ENCODE data around the gene RAMACL. TPM values are rescaled to one million over a fixed set of nuclear protein-coding genes. Genes with fewer than 3 reads are reported as not detected.
"Not testable (repeated sequence)": the region's sequence is repeated elsewhere in the genome, so short reads cannot be mapped to it uniquely, and the experiment has no call there.

RAMACL gene
- total RNA-seq, result 1 to 10 TPM; 4.6 to 4.7 TPM

- H3K4me3 ChIP-seq, result no peak within 1 kb of the TSS
- H3K9me3 ChIP-seq, result no peaks in the 10 kb centered on the region
- no peaks in the 10 kb centered on the region for H3K27me3 ChIP-seq (replicated peaks; ENCODE audit: insufficient read depth)
- no peak for ATAC-seq (ENCODE audit: insufficient number of reproducible peaks, low FRiP score, low read depth)
- H3K27ac ChIP-seq, result no peak within 1 kb of the TSS
- no peaks in the 10 kb centered on the region for H3K36me3 ChIP-seq
- peaks cover 4 to 11% of the 10 kb centered on the region in 2 donors for H3K4me1 ChIP-seq (ENCODE audit: control insufficient read depth in 1 of 2, low read depth in 2 of 2)
- DNase-seq (ENCODE audit: low spot score), result no peak
- TF ChIP-seq CTCF (IDR thresholded peaks at IDR 0.05), result no peak
Measured at GRCh38 chr6:166586424-166587156, at the start of gene RAMACL. TSS of gene RAMACL (minus strand) at chr6:166586678. CDS start at chr6:166586477, 201 bp downstream.

- Histone ChIP-seq H3K36me3 (no peaks in the 10 kb centered on the region), H3K27me3 (replicated peaks; ENCODE audit: insufficient read depth) (no peaks in the 10 kb centered on the region), H3K27ac (no peak overlapping the region), H3K4me1 (ENCODE audit: control insufficient read depth in 1 of 2, low read depth in 2 of 2) (no peaks in the 10 kb centered on the region), H3K4me3 (no peak overlapping the region), H3K9me3 (no peaks in the 10 kb centered on the region)
- ATAC-seq (ENCODE audit: insufficient number of reproducible peaks, low FRiP score, low read depth), result no peak
- no peak for DNase-seq (ENCODE audit: low spot score)
- no peak for TF ChIP-seq CTCF (IDR thresholded peaks at IDR 0.05)
Measured at GRCh38 chr6:166635013-166635970, 48.8 kb upstream of the RAMACL start.

- not testable (repeated sequence) for H3K27ac ChIP-seq; DNase-seq (ENCODE audit: low spot score)
Measured at GRCh38 chr6:166634581-166634980, 48.1 kb upstream of the RAMACL start.

GRCh38 chr6:166633732-166634535 is 47.5 kb upstream of the RAMACL start:
- H3K4me3 ChIP-seq, result no peak overlapping the region
- H3K4me1 ChIP-seq (ENCODE audit: control insufficient read depth in 1 of 2, low read depth in 2 of 2), result peaks cover 0 to 1% of the 10 kb centered on the region in 2 donors
- H3K27ac ChIP-seq, result no peak overlapping the region
- ATAC-seq (ENCODE audit: insufficient number of reproducible peaks, low FRiP score, low read depth) (no peak), DNase-seq (ENCODE audit: low spot score) (no peak)
- no peak for TF ChIP-seq CTCF (IDR thresholded peaks at IDR 0.05)
- no peaks in the 10 kb centered on the region for H3K27me3 ChIP-seq (replicated peaks; ENCODE audit: insufficient read depth)
- no peaks in the 10 kb centered on the region for H3K9me3 ChIP-seq
- no peaks in the 10 kb centered on the region for H3K36me3 ChIP-seq

More at GRCh38 chr6:166634581-166634980, 48.1 kb upstream of the RAMACL start:
- H3K4me1 ChIP-seq (ENCODE audit: control insufficient read depth in 1 of 2, low read depth in 2 of 2); H3K4me3 ChIP-seq; H3K36me3 ChIP-seq; H3K27me3 ChIP-seq (replicated peaks; ENCODE audit: insufficient read depth); ATAC-seq (ENCODE audit: insufficient number of reproducible peaks, low FRiP score, low read depth); H3K9me3 ChIP-seq: not testable (repeated sequence)

- Histone ChIP-seq H3K4me3 (no peak overlapping the region), H3K36me3 (no peaks in the 10 kb centered on the region), H3K9me3 (no peaks in the 10 kb centered on the region), H3K27me3 (replicated peaks; ENCODE audit: insufficient read depth) (no peaks in the 10 kb centered on the region), H3K27ac (no peak overlapping the region), H3K4me1 (ENCODE audit: control insufficient read depth in 1 of 2, low read depth in 2 of 2) (peaks cover 0 to 8% of the 10 kb centered on the region in 2 donors)
- no peak for ATAC-seq (ENCODE audit: insufficient number of reproducible peaks, low FRiP score, low read depth)
- DNase-seq (ENCODE audit: low spot score), result no peak
- no peak for TF ChIP-seq CTCF (IDR thresholded peaks at IDR 0.05)
Measured at GRCh38 chr6:166632731-166633130, 46.3 kb upstream of the RAMACL start.

All from thoracic aorta (tissue), 2 donors.